Measurements from ENCODE around the gene NFE2L3. TPM values are rescaled to one million over a fixed set of nuclear protein-coding genes. Genes with fewer than 3 reads are reported as not detected.
"Not testable (repeated sequence)": the region's sequence is repeated elsewhere in the genome, so short reads cannot be mapped to it uniquely, and the experiment has no call there.

NFE2L3 gene, protein sequence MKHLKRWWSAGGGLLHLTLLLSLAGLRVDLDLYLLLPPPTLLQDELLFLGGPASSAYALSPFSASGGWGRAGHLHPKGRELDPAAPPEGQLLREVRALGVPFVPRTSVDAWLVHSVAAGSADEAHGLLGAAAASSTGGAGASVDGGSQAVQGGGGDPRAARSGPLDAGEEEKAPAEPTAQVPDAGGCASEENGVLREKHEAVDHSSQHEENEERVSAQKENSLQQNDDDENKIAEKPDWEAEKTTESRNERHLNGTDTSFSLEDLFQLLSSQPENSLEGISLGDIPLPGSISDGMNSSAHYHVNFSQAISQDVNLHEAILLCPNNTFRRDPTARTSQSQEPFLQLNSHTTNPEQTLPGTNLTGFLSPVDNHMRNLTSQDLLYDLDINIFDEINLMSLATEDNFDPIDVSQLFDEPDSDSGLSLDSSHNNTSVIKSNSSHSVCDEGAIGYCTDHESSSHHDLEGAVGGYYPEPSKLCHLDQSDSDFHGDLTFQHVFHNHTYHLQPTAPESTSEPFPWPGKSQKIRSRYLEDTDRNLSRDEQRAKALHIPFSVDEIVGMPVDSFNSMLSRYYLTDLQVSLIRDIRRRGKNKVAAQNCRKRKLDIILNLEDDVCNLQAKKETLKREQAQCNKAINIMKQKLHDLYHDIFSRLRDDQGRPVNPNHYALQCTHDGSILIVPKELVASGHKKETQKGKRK
- 10 to 100 TPM; 23.8 to 48.0 (median 35.3) TPM for polyA plus RNA-seq (ENCODE audit: insufficient read length in 3 of 3)
- long read RNA-seq, donor 1, transcript NFE2L3-201 (4 exons, 3,686 nt), result minor isoform, 8 of 893 reads
- long read RNA-seq, donor 1, transcript NFE2L3-202 (1 exons, 2,258 nt), result major isoform, 10 of 893 reads
- long read RNA-seq, donor 1, partial matches to known transcripts, result 780 of 893 reads
- long read RNA-seq, donor 1, other reads (novel, unspliced or antisense), result 95 of 893 reads
- long read RNA-seq, donor 2, transcript NFE2L3-201 (4 exons, 3,686 nt), result major isoform, 5 of 739 reads
- long read RNA-seq, donor 2, partial matches to known transcripts, result 629 of 739 reads
- long read RNA-seq, donor 2, other reads (novel, unspliced or antisense), result 101 of 739 reads
- long read RNA-seq, donor 3, transcript NFE2L3-202 (1 exons, 2,258 nt), result minor isoform, 13 of 1,403 reads
- long read RNA-seq, donor 3, transcript NFE2L3-201 (4 exons, 3,686 nt), result major isoform, 17 of 1,403 reads
- long read RNA-seq, donor 3, partial matches to known transcripts, result 1,108 of 1,403 reads
- long read RNA-seq, donor 3, other reads (novel, unspliced or antisense), result 265 of 1,403 reads
- long read RNA-seq, donor 4, transcript NFE2L3-202 (1 exons, 2,258 nt), result major isoform, 17 of 1,346 reads
- long read RNA-seq, donor 4, transcript NFE2L3-201 (4 exons, 3,686 nt), result minor isoform, 6 of 1,346 reads
- long read RNA-seq, donor 4, partial matches to known transcripts, result 1,086 of 1,346 reads
- long read RNA-seq, donor 4, other reads (novel, unspliced or antisense), result 237 of 1,346 reads
- long read RNA-seq, donor 5, result 0 reads
- long read RNA-seq, donor 6, transcript NFE2L3-202 (1 exons, 2,258 nt), result major isoform, 16 of 1,887 reads
- long read RNA-seq, donor 6, partial matches to known transcripts, result 1,830 of 1,887 reads
- long read RNA-seq, donor 6, other reads (novel, unspliced or antisense), result 37 of 1,887 reads
- long read RNA-seq, donor 7, transcript NFE2L3-202 (1 exons, 2,258 nt), result major isoform, 11 of 1,877 reads
- long read RNA-seq, donor 7, partial matches to known transcripts, result 1,540 of 1,877 reads
- long read RNA-seq, donor 7, other reads (novel, unspliced or antisense), result 322 of 1,877 reads
- long read RNA-seq, donor 8, result 0 reads
- long read RNA-seq, donor 9, transcript NFE2L3-202 (1 exons, 2,258 nt), result major isoform, 5 of 8 reads
- long read RNA-seq, donor 9, partial matches to known transcripts, result 0 of 8 reads
- long read RNA-seq, donor 9, other reads (novel, unspliced or antisense), result 0 of 8 reads
- long read RNA-seq, donor 10, transcript NFE2L3-201 (4 exons, 3,686 nt), result minor isoform, 6 of 22 reads
- long read RNA-seq, donor 10, transcript NFE2L3-202 (1 exons, 2,258 nt), result major isoform, 16 of 22 reads
- long read RNA-seq, donor 10, partial matches to known transcripts, result 0 of 22 reads
- long read RNA-seq, donor 10, other reads (novel, unspliced or antisense), result 0 of 22 reads
- long read RNA-seq, donor 11, transcript NFE2L3-202 (1 exons, 2,258 nt), result minor isoform, 5 of 12 reads
- long read RNA-seq, donor 11, transcript NFE2L3-201 (4 exons, 3,686 nt), result major isoform, 7 of 12 reads
- long read RNA-seq, donor 11, partial matches to known transcripts, result 0 of 12 reads
- long read RNA-seq, donor 11, other reads (novel, unspliced or antisense), result 0 of 12 reads
- long read RNA-seq, donor 12, transcript NFE2L3-202 (1 exons, 2,258 nt), result major isoform, 13 of 1,250 reads
- long read RNA-seq, donor 12, partial matches to known transcripts, result 1,193 of 1,250 reads
- long read RNA-seq, donor 12, other reads (novel, unspliced or antisense), result 41 of 1,250 reads
- long read RNA-seq, donor 13, result 0 reads
- long read RNA-seq, donor 14, transcript NFE2L3-201 (4 exons, 3,686 nt), result minor isoform, 7 of 1,202 reads
- long read RNA-seq, donor 14, transcript NFE2L3-202 (1 exons, 2,258 nt), result major isoform, 9 of 1,202 reads
- long read RNA-seq, donor 14, partial matches to known transcripts, result 1,054 of 1,202 reads
- long read RNA-seq, donor 14, other reads (novel, unspliced or antisense), result 132 of 1,202 reads
- long read RNA-seq, donor 15, transcript NFE2L3-202 (1 exons, 2,258 nt), result major isoform, 6 of 433 reads
- long read RNA-seq, donor 15, transcript NFE2L3-201 (4 exons, 3,686 nt), result minor isoform, 5 of 433 reads
- long read RNA-seq, donor 15, partial matches to known transcripts, result 357 of 433 reads
- long read RNA-seq, donor 15, other reads (novel, unspliced or antisense), result 65 of 433 reads
- long read RNA-seq, donor 16, transcript NFE2L3-201 (4 exons, 3,686 nt), result minor isoform, 9 of 4,178 reads
- long read RNA-seq, donor 16, transcript NFE2L3-202 (1 exons, 2,258 nt), result major isoform, 41 of 4,178 reads
- long read RNA-seq, donor 16, partial matches to known transcripts, result 3,751 of 4,178 reads
- long read RNA-seq, donor 16, other reads (novel, unspliced or antisense), result 377 of 4,178 reads

DNA sequence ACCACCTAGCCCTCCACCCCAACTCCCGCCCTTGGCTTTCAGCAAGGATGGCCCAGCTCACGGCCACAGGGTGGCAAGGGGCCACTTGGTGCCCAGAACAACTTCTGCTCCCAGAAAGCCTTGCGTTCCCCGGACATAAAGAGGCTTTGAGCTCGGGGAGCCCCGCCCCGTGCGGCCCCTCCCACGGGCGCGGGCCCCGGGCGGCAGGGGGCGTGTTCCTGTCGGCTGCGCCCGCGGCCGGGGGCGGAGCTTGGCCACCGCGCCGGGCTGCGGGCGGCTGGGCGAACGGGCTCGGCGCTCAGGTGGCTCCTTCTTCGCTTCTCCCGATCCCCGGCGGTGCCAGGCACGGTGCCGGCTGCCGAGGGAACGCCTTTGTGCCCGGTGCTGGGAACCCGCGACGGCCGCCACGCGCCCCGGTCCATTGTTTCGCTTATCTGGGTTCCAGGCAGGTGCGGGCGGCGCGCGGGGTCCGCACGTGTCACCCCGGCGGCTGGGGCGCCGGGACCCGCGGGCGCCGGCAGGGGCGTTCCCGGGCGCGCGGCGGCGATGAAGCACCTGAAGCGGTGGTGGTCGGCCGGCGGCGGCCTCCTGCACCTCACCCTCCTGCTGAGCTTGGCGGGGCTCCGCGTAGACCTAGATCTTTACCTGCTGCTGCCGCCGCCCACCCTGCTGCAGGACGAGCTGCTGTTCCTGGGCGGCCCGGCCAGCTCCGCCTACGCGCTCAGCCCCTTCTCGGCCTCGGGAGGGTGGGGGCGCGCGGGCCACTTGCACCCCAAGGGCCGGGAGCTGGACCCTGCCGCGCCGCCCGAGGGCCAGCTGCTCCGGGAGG, at the start of gene NFE2L3:
NFE2L3 (plus strand) TSS at position 246 of the 829 bp plus-strand sequence; CDS start at position 547, 301 bp downstream.
- DNase-seq (ENCODE audit: extremely low read depth in 1 of 11, low read depth in 9 of 11, low spot score in 4 of 11), result peak in 7 of 11 donors; percentile 40 to 64 (median 48)

DNA sequence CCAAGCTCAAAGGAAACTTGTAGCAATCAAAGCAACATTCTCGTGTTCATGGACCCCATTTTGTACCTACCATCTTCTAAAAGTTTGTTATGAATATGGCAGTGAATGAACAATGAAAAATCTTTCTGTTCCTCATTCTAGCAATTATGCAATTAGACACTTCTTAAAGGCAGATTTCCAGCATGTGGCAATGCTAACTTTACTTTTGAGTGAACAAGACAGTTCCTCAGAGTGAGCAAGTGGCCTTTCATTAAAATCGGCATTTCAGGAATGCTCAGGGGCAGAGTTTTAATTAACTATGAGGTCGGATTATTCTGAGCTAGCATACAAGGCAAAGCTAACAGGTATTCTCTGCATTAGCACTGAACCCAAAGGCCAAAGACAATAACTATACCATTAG, 48.4 kb upstream of the NFE2L3 start:
- no peak for DNase-seq (ENCODE audit: extremely low read depth in 1 of 11, low read depth in 9 of 11, low spot score in 4 of 11)

DNA sequence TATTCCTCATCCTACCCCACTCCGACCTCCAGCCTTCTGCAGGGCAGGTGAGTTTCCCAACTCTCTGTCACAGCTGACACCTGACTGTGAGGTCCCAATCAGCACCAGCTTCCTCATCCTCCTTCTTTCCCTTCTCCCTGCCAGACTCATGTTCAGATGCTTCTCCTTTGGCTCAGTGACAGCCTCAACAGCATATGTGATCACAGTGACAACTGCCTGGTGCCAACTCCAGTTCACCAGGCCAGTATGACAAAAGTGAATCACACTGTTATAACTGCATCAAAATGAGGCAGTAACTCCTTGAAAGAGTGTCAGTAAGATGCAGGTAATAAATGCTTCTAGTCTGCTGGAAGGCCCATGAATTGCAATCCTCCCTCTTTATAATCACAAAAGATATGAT, 46.8 kb upstream of the NFE2L3 start:
- DNase-seq (ENCODE audit: extremely low read depth in 1 of 11, low read depth in 9 of 11, low spot score in 4 of 11), result no peak

DNA sequence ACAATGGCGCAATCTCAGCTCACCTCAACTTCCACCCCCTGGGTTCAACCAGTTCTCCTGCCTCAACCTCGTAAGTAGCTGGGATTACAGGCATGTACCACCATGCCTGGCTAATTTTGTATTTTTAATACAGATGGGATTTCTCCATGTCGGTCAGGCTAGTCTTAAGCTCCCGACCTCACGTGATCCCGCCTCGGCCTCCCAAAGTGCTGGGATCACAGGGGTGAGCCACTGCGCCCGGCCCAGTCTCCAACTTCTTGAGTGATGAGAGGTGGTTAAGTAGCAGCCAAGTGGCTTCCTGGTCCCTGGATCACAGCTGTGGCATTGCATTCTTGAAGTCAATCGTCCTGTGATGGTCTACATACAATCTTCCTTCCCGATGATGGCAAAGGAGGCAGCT, 46.1 kb upstream of the NFE2L3 start:
- DNase-seq (ENCODE audit: extremely low read depth in 1 of 11, low read depth in 9 of 11, low spot score in 4 of 11), result no peak

DNA sequence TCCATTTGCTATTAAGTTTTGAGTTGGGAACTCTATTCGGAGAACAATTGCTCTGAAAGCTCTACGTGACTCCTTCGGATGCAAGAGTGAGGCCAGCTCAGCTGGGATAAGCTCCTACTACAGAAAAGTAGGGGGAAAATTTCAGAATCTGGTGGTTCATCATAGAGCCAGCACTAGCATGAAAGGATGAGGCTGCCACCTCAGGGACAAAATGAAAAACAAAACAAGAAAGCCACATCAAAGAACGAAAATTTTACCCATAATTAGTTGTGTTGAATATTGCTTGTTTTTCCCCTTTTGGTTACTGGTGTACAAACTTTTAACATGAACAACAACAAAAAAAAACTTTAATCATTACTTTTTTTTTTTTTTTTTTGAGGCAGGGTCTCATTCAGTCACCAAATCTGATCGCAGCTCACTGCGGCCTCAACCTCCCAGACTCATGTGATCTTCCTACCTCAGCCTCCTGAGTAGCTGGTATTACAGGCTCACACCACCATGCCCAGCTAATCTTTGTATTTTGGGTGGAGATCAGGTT, 39.7 kb upstream of the NFE2L3 start:
- DNase-seq (ENCODE audit: extremely low read depth in 1 of 11, low read depth in 9 of 11, low spot score in 4 of 11), result no peak

DNA sequence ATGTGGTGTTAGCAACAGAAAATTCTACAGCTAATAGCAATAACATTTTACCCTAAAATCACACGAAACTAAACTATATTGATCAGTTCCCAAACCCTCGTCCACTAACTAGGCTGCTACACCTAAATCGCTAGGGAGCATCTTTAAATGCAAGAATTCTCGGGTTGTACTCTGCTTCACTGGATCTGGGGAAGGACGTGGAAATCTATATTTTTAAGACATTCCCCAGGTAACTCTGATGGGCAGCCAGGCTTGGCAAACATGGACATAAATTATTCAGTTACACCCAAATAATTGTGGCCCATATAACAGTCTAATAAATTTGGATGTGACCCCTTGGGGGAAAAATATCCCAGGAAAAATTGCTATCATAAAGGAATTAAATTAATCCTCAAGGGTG, 36.3 kb upstream of the NFE2L3 start:
- no peak for DNase-seq (ENCODE audit: extremely low read depth in 1 of 11, low read depth in 9 of 11, low spot score in 4 of 11)

DNA sequence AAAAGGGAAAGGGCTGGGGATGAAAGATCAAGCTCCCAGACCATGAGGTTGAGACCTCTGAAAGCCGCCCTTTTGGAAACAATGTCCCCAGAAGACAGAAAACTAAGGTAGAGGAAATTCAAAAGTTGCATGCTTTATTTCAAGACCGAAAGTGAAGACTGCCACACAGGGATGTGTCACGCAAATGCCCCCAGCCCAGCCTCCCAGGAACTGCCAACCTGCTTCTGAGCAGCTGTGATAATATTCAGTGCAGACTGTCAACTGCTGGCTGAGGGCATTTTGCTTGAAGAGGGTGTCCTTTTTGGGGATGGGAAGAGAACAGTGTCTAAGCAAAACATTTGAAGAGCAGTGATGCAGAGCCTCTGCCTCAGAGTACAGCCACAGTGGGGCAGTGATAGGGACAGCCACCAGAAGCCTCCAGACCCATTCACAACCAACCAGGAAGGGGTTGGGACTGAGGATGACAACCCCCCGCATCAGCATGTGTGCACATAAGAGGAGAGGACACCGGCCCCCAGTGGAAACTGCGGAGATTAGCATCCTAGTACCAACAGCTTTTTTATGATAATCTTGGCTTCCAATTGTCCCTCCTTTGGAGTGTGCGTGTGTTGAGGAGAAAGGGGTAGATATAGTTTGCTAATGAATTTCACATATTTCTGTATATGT, 34.7 kb upstream of the NFE2L3 start:
- DNase-seq (ENCODE audit: extremely low read depth in 1 of 11, low read depth in 9 of 11, low spot score in 4 of 11), result no peak

DNA sequence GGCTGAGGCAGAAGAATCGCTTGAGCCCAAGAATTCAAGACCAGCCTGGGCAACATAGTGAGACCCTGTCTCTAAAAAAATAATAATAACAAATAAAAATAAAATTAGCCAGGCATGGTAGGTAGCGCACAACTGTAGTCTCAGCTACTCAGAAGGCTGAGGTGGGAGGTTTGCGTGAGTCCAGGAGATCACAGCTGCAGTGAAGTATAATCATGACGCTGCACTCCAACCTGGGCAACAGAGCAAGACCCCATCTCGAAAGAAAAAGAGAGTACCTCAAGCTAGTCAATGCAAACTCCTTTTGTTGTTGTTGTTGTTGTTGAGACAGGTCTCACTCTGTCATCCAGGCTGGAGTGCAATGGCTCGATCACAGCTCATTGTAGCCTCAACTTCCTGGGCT, 34.0 kb upstream of the NFE2L3 start:
- DNase-seq (ENCODE audit: extremely low read depth in 1 of 11, low read depth in 9 of 11, low spot score in 4 of 11), result no peak

DNA sequence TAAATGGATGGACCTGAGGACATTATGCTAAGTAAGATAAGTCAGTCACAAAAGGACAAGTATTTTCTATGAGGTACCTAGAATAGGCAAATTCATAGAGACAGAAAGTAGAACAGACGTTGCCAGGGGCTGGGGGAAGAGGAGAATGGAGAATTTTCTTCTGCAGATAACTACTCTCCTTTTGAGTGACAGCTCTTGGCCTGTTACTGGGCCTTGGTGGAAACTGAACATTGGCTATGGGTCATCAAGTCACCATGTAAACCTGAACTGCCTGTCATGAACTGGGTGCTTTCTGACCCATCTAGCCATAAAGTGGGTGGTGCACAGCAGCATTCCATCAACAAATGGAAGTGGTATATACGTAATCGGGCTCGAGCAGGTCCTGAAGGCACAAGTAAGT, 29.3 kb upstream of the NFE2L3 start:
- no peak for DNase-seq (ENCODE audit: extremely low read depth in 1 of 11, low read depth in 9 of 11, low spot score in 4 of 11)

DNA sequence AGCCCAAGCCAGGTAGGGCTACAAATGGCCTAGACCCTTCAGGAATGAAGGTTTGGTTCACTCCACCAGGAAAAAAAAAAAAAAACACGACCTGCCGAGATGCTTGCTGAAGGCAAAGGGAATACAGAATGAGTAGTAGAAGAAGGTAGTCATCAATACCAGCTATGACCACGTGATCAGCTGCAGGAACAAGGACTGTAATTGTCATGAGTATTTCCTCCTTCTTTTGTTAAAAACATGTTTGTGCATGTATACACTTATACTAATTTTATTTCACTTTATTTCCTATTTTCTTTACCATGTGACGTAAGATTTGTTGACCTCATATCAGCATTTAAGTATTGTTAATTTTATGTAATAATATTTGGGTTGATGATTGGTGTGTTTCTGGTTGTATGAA, 27.2 kb upstream of the NFE2L3 start:
- not testable (repeated sequence) for DNase-seq (ENCODE audit: extremely low read depth in 1 of 11, low read depth in 9 of 11, low spot score in 4 of 11)

DNA sequence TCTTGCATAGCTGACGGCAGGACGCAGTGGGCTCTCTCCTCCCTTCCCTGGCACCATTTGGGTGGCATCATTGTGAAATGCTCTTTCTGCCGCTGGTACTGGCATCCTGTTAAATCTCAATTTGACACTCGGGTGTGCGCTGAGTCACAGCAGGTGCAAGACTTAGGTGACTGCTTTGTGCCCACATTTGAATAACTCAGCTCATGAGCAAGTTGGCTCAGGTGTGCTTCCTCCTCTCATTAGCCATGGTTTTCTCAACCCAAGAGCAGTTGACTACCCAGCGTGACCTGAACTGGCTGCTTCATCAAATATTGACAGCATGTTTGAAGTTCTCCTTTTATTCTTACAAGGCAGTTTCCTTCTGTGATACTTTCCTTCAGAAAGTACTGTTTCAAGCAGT, 24.6 kb upstream of the NFE2L3 start:
- DNase-seq (ENCODE audit: extremely low read depth in 1 of 11, low read depth in 9 of 11, low spot score in 4 of 11), result no peak

DNA sequence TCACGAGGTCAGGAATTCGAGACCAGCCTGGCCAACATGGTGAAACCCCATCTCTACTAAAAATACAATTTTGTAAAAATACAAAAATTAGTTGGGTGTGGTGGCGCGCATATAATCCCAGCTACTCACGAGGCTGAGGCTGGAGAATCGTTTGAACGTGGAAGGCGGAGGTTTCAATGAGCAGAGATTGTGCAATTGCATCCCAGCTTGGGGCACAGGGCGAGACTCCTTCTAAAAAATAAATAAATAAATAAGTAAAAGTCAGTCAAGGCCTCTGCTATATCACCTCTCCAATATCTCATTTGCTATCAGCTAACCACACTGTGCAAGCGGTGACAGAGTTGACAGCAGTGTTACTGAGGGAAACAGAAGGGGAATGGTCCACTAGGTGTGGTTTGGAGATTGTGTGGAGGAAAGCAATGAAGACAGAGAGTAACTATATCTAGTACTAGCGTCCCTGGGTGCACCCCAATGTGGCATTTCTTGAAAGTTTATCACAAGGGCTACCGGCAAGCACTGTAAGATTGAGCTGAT, 20.9 kb upstream of the NFE2L3 start:
- no peak for DNase-seq (ENCODE audit: extremely low read depth in 1 of 11, low read depth in 9 of 11, low spot score in 4 of 11)

DNA sequence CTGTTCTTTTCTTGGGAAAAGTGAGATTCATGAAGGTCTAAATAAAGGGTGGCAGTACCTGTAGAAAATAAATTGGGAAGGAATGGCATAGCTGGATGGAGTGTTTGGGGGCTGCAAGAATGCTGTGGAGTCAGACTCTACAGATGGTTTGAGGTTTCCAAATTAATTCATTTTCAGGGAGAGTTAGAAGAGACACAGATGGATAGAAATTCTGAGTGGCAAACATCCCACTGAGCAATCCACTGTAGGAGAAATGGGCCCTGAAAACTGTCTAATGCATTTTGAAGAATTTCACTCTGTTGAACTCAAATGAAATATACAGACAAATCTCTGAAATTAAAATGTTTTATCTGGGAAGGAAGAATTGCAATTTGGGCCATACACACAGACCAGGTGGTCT, 16.9 kb upstream of the NFE2L3 start:
- no peak for DNase-seq (ENCODE audit: extremely low read depth in 1 of 11, low read depth in 9 of 11, low spot score in 4 of 11)

DNA sequence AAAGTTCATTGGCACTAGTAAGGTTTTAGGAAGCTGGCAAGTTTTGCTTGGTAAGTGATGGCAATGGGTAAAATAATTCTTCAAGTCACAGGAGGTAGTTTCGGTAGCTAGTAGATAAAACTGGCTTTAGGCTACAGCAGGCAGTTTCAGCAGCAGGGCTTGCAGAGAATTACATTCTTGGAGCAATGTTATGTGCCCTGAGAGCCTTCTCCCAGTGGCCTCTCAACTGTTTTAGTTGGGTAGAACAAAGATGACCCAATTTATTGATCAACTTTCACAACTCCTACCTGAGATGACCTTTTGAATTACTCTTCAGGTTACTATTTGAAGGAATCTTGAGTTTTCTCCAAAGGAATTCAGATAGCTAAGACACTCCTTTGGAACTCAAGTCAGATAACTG, 16.4 kb upstream of the NFE2L3 start:
- DNase-seq (ENCODE audit: extremely low read depth in 1 of 11, low read depth in 9 of 11, low spot score in 4 of 11), result no peak
